Keratinocyte (primary cell): ENCODE results near the gene ZNF236.

Experiments used
- CTCF ChIP-seq, 3 experiments: IDR thresholded peaks in 1 of 3; conservative IDR thresholded peaks in 1 of 3; optimal IDR thresholded peaks in 1 of 3; 2 replicates in 2 of 3; 3 replicates in 1 of 3; pipeline versions ENCODE3 to v1.5.1; 2011; ENCODE audit warnings: low read length in 3 of 3, mild to moderate bottlenecking in 3 of 3, moderate library complexity in 2 of 3, control low read depth in 1 of 3, inconsistent platforms in 1 of 3; ENCODE audit not compliant: insufficient read depth in 2 of 3; ENCODE audit errors: extremely low read depth in 1 of 3
- EZH2 ChIP-seq: IDR thresholded peaks from one replicate; pipeline ENCODE4 v1.6.1; 2012; ENCODE audit warnings: inconsistent platforms, mild to moderate bottlenecking, low read length, moderate library complexity

- TF ChIP-seq CTCF (optimal IDR thresholded peaks at IDR 0.05 in 1 of 3, IDR thresholded peaks at IDR 0.05 in 1 of 3, conservative IDR thresholded peaks at IDR 0.05 in 1 of 3; ENCODE audit: extremely low read depth in 1 of 3, insufficient read depth in 2 of 3, low read length in 3 of 3) (no peak), EZH2 (no peak)
These were observed 155.4 kb downstream of the ZNF236 start for GRCh38 chr18:76977684-76978232.
